IMR-90 (cell line): ENCODE measurements around the gene LINC01488. TPM values are rescaled to one million over a fixed set of nuclear protein-coding genes. Genes with fewer than 3 reads are reported as not detected.
A peak's percentile ranks its signal among the peaks of the same experiment; 100 is the strongest.

Experiments
- ATAC-seq: fragments of 200-7000 bp; cut with Tn5 transposase; 2 replicates; pipeline ENCODE4 v1.9.1; 2020; ENCODE audit warnings: low read depth, mild to moderate bottlenecking, moderate library complexity
- BruUV-seq: library from RNA; stranded (reverse); fragments of 400-500 nt; replicated peaks from 2 replicates; lab custom pipeline; 2021; lab: Mats Ljungman, UMichigan
- CTCF ChIA-PET: fragments of 300-600 bp; formaldehyde crosslinking; extraction: SDS; loops from one replicate; lab custom pipeline; 2021; ENCODE audit warnings: antibody characterized with exemption; lab: Yijun Ruan, JAX
- POLR2A ChIA-PET: fragments of 300-600 bp; sonication (Branson Sonifier 250); formaldehyde crosslinking; loops from one replicate; lab custom pipeline; 2022; ENCODE audit warnings: antibody characterized with exemption; ENCODE audit not compliant: unreplicated experiment; lab: Charles Lee
- DNase-seq: peaks from one replicate; pipeline ENCODE4 v3.0.0; 2013
- H2AFZ ChIP-seq: replicated peaks from 2 replicates; pipeline ENCODE3; 2013; ENCODE audit warnings: low read length, mild to moderate bottlenecking; ENCODE audit not compliant: poor library complexity
- H2AK5ac ChIP-seq: 2 replicates; pipeline ENCODE4 v1.6.1; 2013; ENCODE audit warnings: low read depth, low read length, inconsistent platforms
- H2AK9ac ChIP-seq: replicated peaks from 2 replicates; pipeline ENCODE3; 2013; ENCODE audit warnings: mild to moderate bottlenecking, low read depth, low read length, moderate library complexity; ENCODE audit not compliant: poor library complexity
- H2BK120ac ChIP-seq: 2 replicates; pipeline ENCODE4 v1.6.1; 2013; ENCODE audit warnings: low read depth, low read length, inconsistent platforms
- H2BK15ac ChIP-seq: 3 replicates; pipeline ENCODE4 v1.6.1; 2013; ENCODE audit warnings: low read depth, low read length, inconsistent platforms
- H2BK20ac ChIP-seq: 2 replicates; pipeline ENCODE4 v1.6.1; 2013; ENCODE audit warnings: low read depth, mild to moderate bottlenecking, inconsistent platforms, low read length, moderate library complexity
- H2BK5ac ChIP-seq: 2 replicates; pipeline ENCODE4 v1.6.1; 2013; ENCODE audit warnings: mild to moderate bottlenecking, low read depth, low read length, inconsistent platforms; ENCODE audit not compliant: poor library complexity, severe bottlenecking
- H3K14ac ChIP-seq: replicated peaks from 2 replicates; pipeline ENCODE4 v1.6.1; 2013; ENCODE audit warnings: low read depth, low read length, inconsistent platforms
- H3K18ac ChIP-seq: 2 replicates; pipeline ENCODE4 v1.6.1; 2013; ENCODE audit warnings: low read depth, low read length, control low read depth
- H3K23ac ChIP-seq: 2 replicates; pipeline ENCODE4 v1.6.1; 2013; ENCODE audit warnings: low read depth, low read length, inconsistent platforms
- H3K27ac ChIP-seq: 2 replicates; pipeline ENCODE4 v1.5.1; 2013; ENCODE audit warnings: mild to moderate bottlenecking, control low read depth, low read length; ENCODE audit not compliant: insufficient read depth
- H3K27me3 ChIP-seq: 2 replicates; pipeline ENCODE4 v1.6.1; 2013; ENCODE audit warnings: low read length; ENCODE audit not compliant: control insufficient read depth, insufficient read depth
- H3K36me3 ChIP-seq: 2 replicates; pipeline ENCODE4 v1.6.1; 2013; ENCODE audit warnings: low read length, mixed read lengths; ENCODE audit not compliant: control insufficient read depth, insufficient read depth
- H3K4ac ChIP-seq: 2 replicates; pipeline ENCODE4 v1.6.1; 2013; ENCODE audit warnings: low read depth, low read length, inconsistent platforms
- H3K4me1 ChIP-seq: 2 replicates; pipeline ENCODE4 v1.6.1; 2013; ENCODE audit warnings: low read length, mixed read lengths; ENCODE audit not compliant: control insufficient read depth, insufficient read depth
- H3K4me2 ChIP-seq: 2 replicates; pipeline ENCODE4 v1.6.1; 2013; ENCODE audit warnings: low read depth, mild to moderate bottlenecking, control low read depth, low read length, moderate library complexity
- H3K4me3 ChIP-seq: 2 replicates; pipeline ENCODE4 v1.5.1; 2013; ENCODE audit warnings: low read depth, mild to moderate bottlenecking, control low read depth, low read length, moderate library complexity; ENCODE audit not compliant: insufficient read depth
- H3K56ac ChIP-seq: 2 replicates; pipeline ENCODE4 v1.6.1; 2013; ENCODE audit warnings: low read length, inconsistent platforms; ENCODE audit not compliant: insufficient read depth; ENCODE audit errors: extremely low read depth
- H3K79me1 ChIP-seq, 2 experiments: 2 replicates each; pipeline ENCODE4 v1.6.1; 2013; ENCODE audit warnings: low read length in 2 of 2, inconsistent platforms in 1 of 2, low read depth in 1 of 2
- H3K9ac ChIP-seq: 2 replicates; pipeline ENCODE4 v1.6.1; 2013; ENCODE audit warnings: low read depth, low read length, control low read depth
- H3K9me1 ChIP-seq: 2 replicates; pipeline ENCODE4 v1.6.1; 2013; ENCODE audit warnings: low read length, inconsistent platforms; ENCODE audit not compliant: insufficient read depth
- H3K9me3 ChIP-seq: 2 replicates; pipeline ENCODE4 v1.6.1; 2013; ENCODE audit warnings: low read length; ENCODE audit not compliant: control insufficient read depth, insufficient read depth
- H4K20me1 ChIP-seq: 2 replicates; pipeline ENCODE4 v1.6.1; 2013; ENCODE audit warnings: low read length, inconsistent platforms; ENCODE audit not compliant: insufficient read depth
- H4K5ac ChIP-seq: 2 replicates; pipeline ENCODE4 v1.6.1; 2013; ENCODE audit warnings: mild to moderate bottlenecking, low read depth, low read length, control low read depth
- H4K8ac ChIP-seq, 2 experiments: 2 replicates each; pipeline ENCODE4 v1.6.1; 2013; ENCODE audit warnings: low read depth in 2 of 2, low read length in 2 of 2, control low read depth in 1 of 2, inconsistent platforms in 1 of 2
- H4K91ac ChIP-seq: 2 replicates; pipeline ENCODE4 v1.6.1; 2013; ENCODE audit warnings: low read depth, low read length, inconsistent platforms; ENCODE audit not compliant: insufficient read depth
- BHLHE40 ChIP-seq: fragments of 150-350 bp; IDR thresholded peaks from 2 replicates; pipeline ENCODE4 v1.6.1; 2016; ENCODE audit warnings: mild to moderate bottlenecking, low read depth, low read length
- MAFK ChIP-seq: IDR thresholded peaks from 2 replicates; pipeline ENCODE4 v1.6.1; 2012; ENCODE audit warnings: low read depth, low read length, improper control_type of control experiment
- MAZ ChIP-seq: IDR thresholded peaks from 2 replicates; pipeline ENCODE4 v1.6.1; 2012; ENCODE audit warnings: low read depth, mild to moderate bottlenecking, low read length, improper control_type of control experiment, moderate library complexity, borderline replicate concordance
- MXI1 ChIP-seq: IDR thresholded peaks from 2 replicates; pipeline ENCODE4 v1.6.1; 2012; ENCODE audit warnings: low read depth, mild to moderate bottlenecking, low read length, moderate library complexity, borderline replicate concordance
- NFE2L2 ChIP-seq: fragments of 150-350 bp; IDR thresholded peaks from 2 replicates; pipeline ENCODE4 v1.6.1; 2016; ENCODE audit warnings: low read depth, mild to moderate bottlenecking, low read length
- POLR2A ChIP-seq: IDR thresholded peaks from 2 replicates; pipeline ENCODE4 v1.6.1; 2012; ENCODE audit warnings: mild to moderate bottlenecking, low read depth, low read length
- RAD21 ChIP-seq: IDR thresholded peaks from 2 replicates; pipeline ENCODE4 v1.6.1; 2012; ENCODE audit warnings: low read length, improper control_type of control experiment
- RCOR1 ChIP-seq: IDR thresholded peaks from 2 replicates; pipeline ENCODE4 v1.6.1; 2012; ENCODE audit warnings: mild to moderate bottlenecking, low read length, improper control_type of control experiment; ENCODE audit not compliant: insufficient replicate concordance
- RFX5 ChIP-seq: IDR thresholded peaks from 2 replicates; pipeline ENCODE4 v1.8.0; 2012; ENCODE audit warnings: low read depth, mild to moderate bottlenecking, low read length, moderate library complexity
- SMC3 ChIP-seq: fragments of 150-350 bp; IDR thresholded peaks from 2 replicates; pipeline ENCODE4 v1.6.1; 2016; ENCODE audit warnings: low read depth, mild to moderate bottlenecking, antibody characterized with exemption, low read length, moderate library complexity
- USF2 ChIP-seq: fragments of 150-350 bp; IDR thresholded peaks from 2 replicates; pipeline ENCODE4 v1.6.1; 2017; ENCODE audit warnings: mild to moderate bottlenecking, antibody characterized with exemption, low read length, low read depth
- WGBS, 2 experiments: methylation state at CpG; one replicate each; pipeline versions ENCODE4 v1.1.5 to v1.1.7; 2013; ENCODE audit warnings: missing lambda C conversion rate in 2 of 2; ENCODE audit not compliant: insufficient read length in 1 of 2; ENCODE audit errors: extremely low coverage in 2 of 2; 5-methylcytosine and 5-hydroxymethylcytosine counted together
- dilution Hi-C: fragments of 300-500 bp; cut with HindIII; formaldehyde crosslinking; loops from one replicate; pipeline ENCODE4 v1.14.3; 2018; ENCODE audit warnings: low sequenced_read_pairs; ENCODE audit not compliant: unreplicated experiment
- in situ Hi-C: fragments of 300-500 bp; cut with MboI; formaldehyde crosslinking; loops from 3 replicates; pipeline ENCODE4 v1.14.3; 2019; ENCODE audit warnings: low sequenced_read_pairs, inconsistent platforms, mixed read lengths
- intact Hi-C: fragments of 100-400 bp; cut with micrococcal nuclease; formaldehyde crosslinking; loops from 2 replicates; pipeline ENCODE4 v1.10.0; 2022
- polyA plus RNA-seq, 3 experiments: library from polyadenylated mRNA; depleted of rRNA; stranded (reverse); fragments of >200 nt; gene quantifications; 2 replicates each; pipeline ENCODE4 v1.2.3, GENCODE V29; 2012; ENCODE audit warnings: low replicate concordance in 1 of 3
- total RNA-seq: library from RNA; depleted of rRNA; stranded (reverse); fragments of >200 nt; gene quantifications from 2 replicates; pipeline ENCODE4 v1.2.3, GENCODE V29; 2012
- TF ChIP-seq, protein P1 (sequence below): fragments of 150-350 bp; IDR thresholded peaks from 2 replicates; pipeline ENCODE4 v1.6.1; 2016; ENCODE audit warnings: low read depth, mild to moderate bottlenecking, low read length, moderate library complexity, borderline replicate concordance

The LINC01488 gene
- total and polyA plus RNA-seq, 2 of the 4 experiments (the other 2 are of a cell fraction): not detected

DNA sequence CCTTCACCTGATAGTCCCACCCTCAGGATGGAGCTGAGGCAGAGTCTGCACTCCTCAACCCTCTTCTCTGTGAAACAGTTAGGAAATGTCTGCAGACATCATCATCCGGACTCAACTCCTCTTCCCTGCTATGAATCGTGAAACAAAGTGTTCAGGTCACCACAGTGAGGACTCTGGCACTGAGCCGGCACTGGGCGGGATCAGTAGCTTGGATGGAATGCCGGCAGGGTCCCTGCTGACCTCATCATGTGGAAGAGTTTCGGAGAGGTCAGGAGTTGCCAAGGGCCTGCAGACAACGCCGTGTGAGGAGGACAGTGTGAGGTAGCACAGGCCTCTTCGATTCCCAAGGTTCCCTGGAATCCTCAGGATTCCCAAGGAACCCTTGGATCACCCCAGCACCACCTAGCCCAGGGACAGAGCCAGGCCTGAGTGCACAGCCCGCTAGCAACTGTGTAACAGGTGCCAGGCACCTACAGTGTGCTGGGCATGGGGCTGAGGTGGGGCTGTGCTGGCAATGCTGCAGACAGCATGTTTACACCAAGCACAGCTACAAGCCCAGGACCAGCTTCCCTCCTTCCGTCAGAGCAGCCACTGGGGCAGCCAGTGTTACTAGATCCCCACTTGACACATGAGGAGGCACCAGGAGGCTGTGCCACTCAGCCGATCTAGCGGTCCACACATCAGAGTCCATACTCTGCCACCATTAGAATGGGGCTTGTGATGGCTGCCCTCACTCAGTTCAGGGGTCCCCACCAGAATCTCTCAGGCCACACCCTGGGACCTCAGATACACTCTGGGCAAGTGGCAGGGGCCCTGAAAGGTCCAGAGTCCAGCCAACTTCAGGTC, 693 bp upstream of the LINC01488 start:
- no peak overlapping the region for H3K27ac ChIP-seq
- ChIA-PET CTCF (interaction anchor here (0.6 kb wide), 1 partner anchor 1583 kb away, joined by 3 read pairs; no protein-coding TSS in a partner anchor), POLR2A (no interaction called here)
- ATAC-seq: peak; percentile 37
- no peaks in the 10 kb centered on the region for H3K79me1 ChIP-seq
- peak overlapping the region; percentile 0; the same call in 1 of the 2 replicates for H3K4ac ChIP-seq
- peaks cover 3% of the 10 kb centered on the region; the same call in 1 of the 2 replicates for H3K27me3 ChIP-seq
- intact Hi-C loops (no loop called here), dilution Hi-C loops (no loop called here), in situ Hi-C loops (no loop called here)
- H2BK120ac ChIP-seq: no peak overlapping the region
- no peak overlapping the region for H3K4me3 ChIP-seq
- no peak overlapping the region for H3K56ac ChIP-seq
- no peak overlapping the region for H4K91ac ChIP-seq
- BruUV-seq: no TSS peak
- no peak overlapping the region for H2BK15ac ChIP-seq
- DNase-seq: peak; percentile 15
- H2AK5ac ChIP-seq: peak overlapping the region; percentile 11; the same call in 1 of the 2 replicates
- H3K4me2 ChIP-seq: no peak overlapping the region
- no peaks in the 10 kb centered on the region for H3K9me1 ChIP-seq
- no peak overlapping the region for H3K18ac ChIP-seq
- H3K9me3 ChIP-seq: no peaks in the 10 kb centered on the region
- H3K9ac ChIP-seq: no peak overlapping the region
- no peak overlapping the region for H4K5ac ChIP-seq
- peak overlapping the region; percentile 36 for H2AFZ ChIP-seq
- no peaks in the 10 kb centered on the region for H3K36me3 ChIP-seq
- TF ChIP-seq, protein P1, sequence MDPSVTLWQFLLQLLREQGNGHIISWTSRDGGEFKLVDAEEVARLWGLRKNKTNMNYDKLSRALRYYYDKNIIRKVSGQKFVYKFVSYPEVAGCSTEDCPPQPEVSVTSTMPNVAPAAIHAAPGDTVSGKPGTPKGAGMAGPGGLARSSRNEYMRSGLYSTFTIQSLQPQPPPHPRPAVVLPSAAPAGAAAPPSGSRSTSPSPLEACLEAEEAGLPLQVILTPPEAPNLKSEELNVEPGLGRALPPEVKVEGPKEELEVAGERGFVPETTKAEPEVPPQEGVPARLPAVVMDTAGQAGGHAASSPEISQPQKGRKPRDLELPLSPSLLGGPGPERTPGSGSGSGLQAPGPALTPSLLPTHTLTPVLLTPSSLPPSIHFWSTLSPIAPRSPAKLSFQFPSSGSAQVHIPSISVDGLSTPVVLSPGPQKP: no peak
- no peak for TF ChIP-seq POLR2A
- TF ChIP-seq RCOR1: no peak
- no peak for TF ChIP-seq RFX5
- TF ChIP-seq MAFK: no peak
- no peak for TF ChIP-seq MXI1
- no peak for TF ChIP-seq NFE2L2
- no peak for TF ChIP-seq USF2
- no peak for TF ChIP-seq SMC3
- TF ChIP-seq RAD21: no peak
- TF ChIP-seq MAZ: no peak
- no peak for TF ChIP-seq BHLHE40
- no CpG with 5 or more reads among the region's 13 CpGs for WGBS, 2 experiments
- H2BK20ac ChIP-seq: no peak overlapping the region
- no peak overlapping the region for H2BK5ac ChIP-seq
- no peak overlapping the region for H3K23ac ChIP-seq
- peaks cover 2% of the 10 kb centered on the region; the same call in 1 of the 2 replicates for H3K4me1 ChIP-seq
- H3K14ac ChIP-seq: no peak overlapping the region
- H4K20me1 ChIP-seq: no peaks in the 10 kb centered on the region
- H4K8ac ChIP-seq: no peak overlapping the region
- no peak overlapping the region for H2AK9ac ChIP-seq
